HG03045 (cell line): ENCODE measurements around the gene SLC43A2.
"Not testable (repeated sequence)": the region's sequence is repeated elsewhere in the genome, so short reads cannot be mapped to it uniquely, and the experiment has no call there.

Experiments
- ATAC-seq: cut with Tn5 transposase; IDR thresholded peaks from one replicate; pipeline ENCODE4 v1.9.1; 2021; ENCODE audit warnings: mild to moderate bottlenecking, moderate library complexity; ENCODE audit not compliant: unreplicated experiment

The SLC43A2 gene

DNA sequence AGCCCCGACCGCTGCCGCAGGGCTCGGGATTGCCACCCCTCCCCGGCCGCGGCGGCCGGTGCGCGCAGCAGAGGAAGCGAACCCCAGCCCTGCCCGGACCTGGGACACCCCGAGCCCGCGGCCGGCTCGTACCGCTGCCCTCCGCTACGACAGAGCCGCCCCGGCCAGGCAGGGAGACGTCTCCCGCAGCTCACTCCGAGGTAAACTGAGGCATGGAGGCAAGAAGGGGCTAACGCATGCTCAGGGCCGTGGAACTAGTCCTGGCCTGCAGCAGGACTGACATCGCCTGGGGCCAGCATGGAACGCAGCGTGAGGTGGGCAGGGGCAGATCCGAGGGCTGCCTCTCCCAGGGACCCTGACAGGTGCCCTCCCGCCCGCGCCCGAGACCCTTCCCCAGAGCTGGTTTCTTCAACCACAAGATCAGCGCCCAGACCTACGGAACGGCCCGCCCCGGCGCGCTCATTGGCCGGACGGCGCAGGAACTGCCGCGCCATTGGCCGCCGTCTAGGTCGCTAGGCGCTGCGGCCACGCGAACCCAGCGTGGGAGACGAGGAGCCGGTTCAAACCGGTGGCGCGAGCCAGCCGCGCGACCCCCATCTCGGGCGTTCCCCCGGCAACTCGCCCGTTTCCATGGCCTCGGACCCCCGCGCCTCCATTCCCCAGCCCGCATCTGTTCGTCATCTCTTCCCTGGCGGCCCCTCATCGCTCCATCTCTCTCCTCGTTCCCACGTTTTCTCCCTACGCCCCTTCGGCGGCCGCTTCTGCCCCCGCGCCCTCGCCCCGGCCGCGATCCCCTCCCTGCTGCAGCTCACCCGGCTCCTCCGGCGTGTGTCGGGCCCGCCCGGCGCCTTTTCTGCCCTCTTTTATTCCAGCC lies at the start of gene SLC43A2:
SLC43A2 (minus strand) TSS at position 853 of the 874 bp plus-strand sequence. CDS start 960 bp downstream, outside the sequence.
- peak; percentile 60 for ATAC-seq

DNA sequence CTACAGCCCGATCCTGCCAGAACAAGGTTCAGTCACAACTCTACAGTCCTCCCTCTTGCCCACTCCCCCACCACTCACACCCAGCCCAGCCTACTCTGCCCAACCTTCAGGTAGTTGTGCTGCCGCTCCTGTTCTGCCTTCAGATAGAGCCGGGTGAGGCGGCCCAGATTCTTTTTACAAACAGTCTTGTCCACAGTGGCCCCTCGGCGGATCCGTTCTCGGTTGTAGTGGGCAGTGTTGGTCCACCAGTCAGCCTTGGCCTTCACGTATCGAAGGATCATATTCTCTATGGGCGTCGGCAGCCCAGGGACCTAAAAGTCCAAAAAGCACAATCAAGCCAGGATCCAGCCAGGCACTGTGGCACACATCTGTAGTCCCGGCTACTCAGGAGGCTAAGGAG lies 47.8 kb upstream of the SLC43A2 start:
- no peak for ATAC-seq

DNA sequence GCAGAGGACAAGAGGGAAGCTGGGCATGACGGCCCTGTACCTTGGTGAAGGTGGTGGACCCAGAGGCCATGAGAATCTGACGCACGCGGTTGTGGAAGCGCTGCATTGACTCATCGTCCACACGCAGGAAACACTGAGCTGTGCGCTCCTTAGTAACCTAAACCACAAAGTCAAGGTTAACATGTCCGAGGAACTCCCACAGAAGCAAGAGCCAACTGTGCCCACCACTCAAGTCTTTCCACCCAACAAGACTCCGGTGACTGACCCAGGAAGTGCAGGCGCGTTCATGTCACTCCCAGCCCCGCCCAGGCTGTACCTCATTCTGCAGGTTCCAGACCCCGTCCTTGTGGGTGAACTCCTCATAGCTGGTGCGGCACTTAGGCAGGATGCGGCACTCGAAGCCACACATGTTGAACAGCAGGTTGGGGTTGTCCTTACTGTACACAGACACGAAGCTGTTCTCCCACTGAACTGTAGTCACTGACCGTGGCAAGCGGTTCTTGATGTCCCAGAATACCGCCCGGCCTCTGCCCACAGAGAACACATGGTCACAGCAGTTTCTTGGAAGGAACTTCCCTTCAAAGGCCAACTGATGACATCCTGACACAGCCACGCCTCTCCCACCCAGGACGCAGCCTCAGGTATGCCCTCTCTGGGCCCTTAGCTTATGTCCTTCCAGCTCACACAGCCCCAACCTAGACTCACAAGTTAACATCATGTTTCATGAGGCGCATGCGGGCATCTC lies 44.6 kb upstream of the SLC43A2 start:
- ATAC-seq: no peak

DNA sequence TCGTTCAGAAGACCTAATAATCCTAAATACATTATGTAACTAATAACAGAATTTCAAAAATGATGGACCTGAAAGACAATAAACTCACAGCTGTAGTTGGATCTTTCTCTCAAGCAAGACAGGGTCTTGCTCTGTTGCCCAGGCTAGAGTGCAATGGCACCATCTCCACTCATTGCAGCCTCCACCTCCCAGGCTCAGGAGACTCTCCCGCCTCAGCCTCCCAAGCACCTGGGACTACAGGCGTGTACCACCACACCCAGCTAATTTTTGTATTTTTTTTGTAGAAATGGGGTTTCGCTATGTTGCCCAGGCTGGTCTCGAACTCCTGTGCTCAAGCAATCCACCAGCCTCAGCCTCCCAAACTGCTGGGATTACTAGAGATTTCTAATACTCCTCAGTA lies 35.3 kb upstream of the SLC43A2 start:
- not testable (repeated sequence) for ATAC-seq

DNA sequence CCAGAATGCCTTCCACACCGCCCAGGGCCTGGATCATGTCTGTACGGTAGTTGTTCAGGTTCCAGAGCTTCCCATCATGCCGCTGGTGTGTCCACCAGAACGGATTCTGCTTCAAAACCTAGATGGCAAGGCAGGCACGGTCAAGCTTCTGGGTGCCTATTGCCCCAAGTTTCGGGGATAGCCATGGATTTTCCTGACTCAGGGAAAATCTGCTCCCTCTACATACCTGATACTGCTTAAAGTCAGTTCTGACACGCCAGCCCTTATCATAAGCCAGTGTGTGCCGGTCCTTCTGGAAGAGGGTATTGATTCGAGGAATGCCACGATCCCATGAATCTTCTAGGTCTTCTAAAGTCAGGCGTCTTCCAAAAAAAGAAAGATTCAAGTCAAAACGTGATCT lies 32.4 kb upstream of the SLC43A2 start:
- ATAC-seq: no peak

DNA sequence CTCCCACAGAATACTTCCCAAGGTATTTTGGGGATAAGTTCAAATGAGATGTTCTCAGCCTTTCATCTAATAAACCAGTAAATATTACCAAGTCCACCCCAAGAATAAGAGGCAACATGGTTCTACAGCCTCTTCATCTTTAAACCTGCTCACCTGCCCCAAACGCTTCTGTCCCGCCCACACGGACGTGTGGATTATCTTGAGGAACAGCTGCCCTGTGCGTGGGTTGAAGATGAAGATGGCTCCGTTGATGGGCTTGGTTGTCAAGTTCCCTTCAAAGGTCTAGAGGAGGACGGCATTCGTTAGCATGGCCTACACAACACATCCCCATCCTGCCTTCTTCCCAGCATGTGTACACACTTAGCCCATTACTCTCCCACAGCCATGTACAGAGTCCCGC lies 29.5 kb upstream of the SLC43A2 start:
- no peak for ATAC-seq

DNA sequence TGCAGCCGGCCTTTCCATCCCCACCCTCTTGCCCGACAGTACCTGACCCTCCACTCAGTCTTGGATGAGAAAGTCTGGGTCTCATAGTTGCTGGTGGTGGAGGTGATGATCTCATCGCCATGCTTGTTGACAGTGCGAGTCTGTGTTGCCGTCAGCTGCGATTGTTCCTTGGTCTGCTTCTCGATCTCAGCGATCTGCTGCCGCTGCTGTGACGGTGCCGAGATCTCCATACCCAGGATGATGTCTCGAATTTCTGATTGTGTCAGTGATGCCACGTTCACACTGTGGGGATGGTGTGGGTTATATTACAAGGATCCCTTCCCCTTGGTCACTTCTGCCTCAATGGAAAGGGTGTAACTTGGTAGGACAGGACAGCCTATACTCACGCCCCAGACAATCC lies 25.1 kb upstream of the SLC43A2 start:
- no peak for ATAC-seq

DNA sequence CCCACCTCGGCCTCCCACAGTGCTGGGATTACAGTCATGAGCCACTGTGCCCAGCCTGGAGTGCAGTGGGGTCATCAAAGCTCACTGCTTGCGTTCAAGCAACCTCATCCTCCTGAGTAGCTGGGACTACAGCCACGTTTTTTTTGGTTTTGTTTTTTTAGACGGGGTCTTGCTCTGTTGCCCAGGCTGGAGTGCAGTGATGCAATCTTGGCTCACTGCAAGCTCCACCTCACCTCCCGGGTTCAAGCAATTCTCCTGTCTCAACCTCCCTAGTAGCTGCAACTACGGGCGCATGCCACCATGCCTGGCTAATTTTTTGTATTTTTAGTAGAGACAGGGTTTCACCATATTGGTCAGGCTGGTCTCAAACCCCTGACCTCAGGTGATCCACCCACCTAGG lies 24.2 kb upstream of the SLC43A2 start:
- ATAC-seq: not testable (repeated sequence)

DNA sequence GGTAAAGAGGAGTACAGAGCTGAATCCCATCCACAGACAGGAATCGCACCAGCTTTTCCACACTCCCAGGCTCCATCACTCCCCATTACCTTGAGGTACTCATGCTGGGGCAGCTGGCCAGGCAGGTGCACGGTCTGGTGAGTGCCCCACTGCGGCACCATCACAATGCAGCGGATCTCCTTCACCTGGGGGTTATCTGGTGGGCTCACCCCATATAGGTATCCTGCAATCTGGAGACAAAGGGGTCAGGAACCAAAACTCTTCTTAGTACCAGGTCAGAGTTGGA lies 22.9 kb upstream of the SLC43A2 start:
- ATAC-seq: no peak

DNA sequence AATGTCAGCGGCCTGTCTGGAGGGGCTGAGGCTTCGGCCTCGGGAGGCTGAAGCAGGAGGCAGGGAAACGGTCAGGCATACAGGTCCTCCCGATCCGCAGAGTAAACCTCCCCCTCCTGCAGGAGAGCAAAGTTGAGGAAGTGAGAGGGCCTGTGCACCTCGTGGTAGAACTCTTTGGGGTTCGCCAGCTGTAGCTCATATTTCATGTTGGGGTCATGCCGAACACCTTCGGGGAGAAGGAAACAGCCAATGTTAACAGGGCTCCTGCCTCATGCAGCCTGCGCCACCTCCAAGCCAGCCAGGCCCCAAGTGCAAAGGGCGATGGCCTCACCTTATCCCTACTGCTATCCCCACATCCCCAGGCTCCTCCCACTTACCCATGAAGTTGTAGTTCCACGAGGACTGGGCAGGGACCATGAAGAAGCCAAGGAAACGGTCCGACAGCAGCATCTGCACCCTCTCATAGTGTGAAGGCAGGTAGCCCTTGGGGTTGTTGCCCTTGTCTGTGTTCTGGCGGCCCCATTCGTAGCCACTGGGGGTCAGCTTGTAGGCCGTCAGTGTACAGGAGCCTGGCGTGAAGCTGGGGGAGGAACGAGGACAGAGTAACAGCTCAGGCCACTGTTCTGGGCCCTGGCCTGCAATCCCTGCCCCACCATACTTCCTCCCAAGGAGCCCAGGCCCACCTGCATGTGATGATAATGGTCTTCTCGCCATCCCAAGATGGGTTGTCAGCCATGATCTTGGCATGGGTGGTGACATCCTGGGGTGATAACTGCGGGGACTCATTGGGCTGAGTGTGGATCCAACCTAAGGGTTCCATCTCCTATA lies 22.3 kb upstream of the SLC43A2 start:
- no peak for ATAC-seq

DNA sequence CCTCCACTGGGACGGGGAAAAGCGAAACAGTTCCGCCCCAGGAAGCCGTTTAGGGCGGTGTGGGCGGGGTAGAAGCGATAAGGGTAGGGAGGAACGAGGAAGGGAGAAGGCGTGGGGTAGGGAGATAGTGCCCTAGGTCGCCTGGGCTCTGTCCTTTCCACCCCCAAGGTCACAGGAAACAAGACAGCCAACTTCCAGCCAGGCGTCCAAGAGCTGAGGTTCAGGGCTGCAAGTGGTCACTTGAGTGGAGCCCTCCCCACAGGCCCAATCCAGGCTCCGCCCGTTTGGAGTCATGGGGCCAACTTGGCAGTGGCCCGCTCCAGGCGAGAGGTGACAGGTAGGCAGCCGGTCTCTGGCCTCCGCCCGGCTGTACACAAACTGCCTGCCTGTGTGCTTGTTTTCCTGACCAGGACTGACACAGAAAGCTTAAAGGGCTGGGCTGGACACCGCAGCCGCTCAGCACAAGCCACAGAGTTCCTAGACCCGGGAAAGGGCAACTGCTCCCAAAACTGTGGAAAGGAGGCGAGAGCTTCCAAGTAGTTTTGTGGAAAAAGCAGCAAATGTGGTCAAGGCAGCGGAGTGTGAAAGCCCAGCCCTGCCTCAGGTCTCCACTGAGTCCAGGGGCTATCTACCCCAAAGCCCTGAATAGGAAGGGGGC lies 21.3 kb upstream of the SLC43A2 start, which contains the start of gene RILP:
RILP (minus strand) TSS at position 23 of the 658 bp plus-strand sequence. CDS start 62 bp downstream, outside the sequence.
- ATAC-seq: peak; percentile 3

DNA sequence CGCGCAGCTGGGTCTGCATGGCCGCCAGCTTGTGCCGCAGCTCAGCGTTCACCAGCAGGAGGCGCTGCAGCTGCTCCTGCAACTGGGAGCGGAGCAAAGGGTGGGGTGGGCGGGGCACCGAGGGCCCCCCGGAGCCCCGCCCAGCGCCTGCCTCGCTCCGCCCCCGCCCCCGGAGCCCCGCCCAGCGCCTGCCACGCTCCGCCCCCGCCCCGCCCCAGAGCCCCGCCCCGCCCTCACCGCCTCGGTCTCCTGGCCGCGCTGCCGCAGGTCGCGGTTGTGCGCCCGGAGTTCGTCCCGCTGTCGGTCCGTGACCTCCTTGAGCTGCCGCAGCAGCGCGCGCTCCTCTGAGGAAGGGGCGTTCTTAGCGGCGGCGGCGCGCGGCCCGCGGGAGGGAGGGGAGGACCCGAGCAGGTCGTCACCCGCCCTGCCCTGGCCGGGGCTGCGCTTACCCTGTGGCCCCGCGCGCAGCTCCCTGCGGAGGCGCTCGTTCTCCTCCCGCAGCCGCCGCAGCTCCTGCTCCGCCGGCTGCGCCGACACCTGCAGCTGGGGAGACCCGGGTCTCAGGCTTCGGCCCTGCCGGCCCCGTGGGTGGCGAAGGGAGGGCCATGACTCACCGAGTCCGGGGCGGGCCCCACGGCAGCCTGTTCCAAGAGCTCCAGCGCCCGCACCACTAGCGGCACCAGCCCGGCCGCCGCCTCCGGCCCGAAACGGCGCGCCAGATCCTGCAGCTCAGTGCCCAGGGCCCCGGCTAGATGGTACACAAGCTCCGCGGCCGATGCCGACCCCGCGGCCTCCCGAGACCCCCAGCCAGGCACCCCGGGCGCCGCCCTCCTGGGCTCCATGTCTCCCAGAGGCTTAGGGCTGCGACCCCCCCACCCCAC lies 20.6 kb upstream of the SLC43A2 start:
- peak; percentile 62 for ATAC-seq

DNA sequence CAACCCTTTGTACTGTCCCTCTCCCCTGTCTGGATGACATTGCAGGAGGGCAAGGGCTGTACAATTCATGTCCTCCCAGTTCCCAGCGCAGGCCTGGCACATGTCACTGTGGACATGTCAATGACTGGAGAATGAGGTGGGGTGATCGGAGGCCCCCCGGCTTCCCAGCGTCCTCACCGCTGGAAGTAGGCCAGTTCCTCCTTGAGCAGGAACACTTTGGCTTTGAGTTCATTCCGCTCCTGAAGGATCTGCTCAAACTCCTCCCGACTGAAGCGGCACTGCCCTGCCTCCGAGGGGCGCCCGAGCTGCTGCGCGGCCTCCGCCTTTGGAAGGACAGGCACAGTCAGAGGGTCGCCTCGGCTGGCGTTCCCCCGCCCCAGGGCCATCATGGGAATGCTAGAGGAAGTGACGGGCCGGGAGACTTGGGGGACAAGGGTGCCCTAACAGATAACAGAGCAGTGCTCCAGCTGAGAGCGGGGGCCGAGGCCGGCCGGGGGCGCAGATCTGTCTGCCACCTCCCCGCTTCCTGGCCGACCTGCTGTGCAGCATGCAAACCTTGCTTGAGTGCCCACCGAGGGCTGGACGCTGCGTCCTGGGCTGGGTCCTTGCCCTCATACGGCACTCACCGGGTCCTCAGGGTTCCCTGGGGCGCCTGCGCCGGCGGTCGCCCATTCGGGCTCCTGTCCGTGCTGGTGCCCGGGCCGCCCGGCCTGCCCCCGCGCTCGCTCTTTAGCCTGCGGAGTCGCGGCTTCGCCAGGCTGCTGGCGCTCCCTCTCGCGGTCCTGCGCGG lies 19.7 kb upstream of the SLC43A2 start:
- ATAC-seq: no peak

DNA sequence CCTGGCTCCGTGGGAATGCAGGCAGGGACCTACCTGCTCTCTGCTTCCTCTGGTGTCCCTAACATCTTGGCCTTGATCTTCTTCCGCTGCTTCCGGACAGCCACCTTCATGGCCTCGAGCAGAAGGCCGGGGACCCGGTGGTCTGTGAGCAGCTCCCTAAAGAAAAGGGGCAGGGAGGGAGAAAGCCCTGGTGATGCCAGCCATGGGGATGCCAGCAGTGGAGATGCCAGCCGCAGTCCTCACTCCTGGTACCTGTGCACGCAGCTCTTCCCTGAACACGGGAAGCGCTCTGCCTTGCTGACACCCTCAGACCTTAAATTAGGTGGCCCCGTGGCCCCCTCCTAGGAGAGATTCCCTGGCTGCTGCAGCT lies 19.2 kb upstream of the SLC43A2 start:
- ATAC-seq: no peak

DNA sequence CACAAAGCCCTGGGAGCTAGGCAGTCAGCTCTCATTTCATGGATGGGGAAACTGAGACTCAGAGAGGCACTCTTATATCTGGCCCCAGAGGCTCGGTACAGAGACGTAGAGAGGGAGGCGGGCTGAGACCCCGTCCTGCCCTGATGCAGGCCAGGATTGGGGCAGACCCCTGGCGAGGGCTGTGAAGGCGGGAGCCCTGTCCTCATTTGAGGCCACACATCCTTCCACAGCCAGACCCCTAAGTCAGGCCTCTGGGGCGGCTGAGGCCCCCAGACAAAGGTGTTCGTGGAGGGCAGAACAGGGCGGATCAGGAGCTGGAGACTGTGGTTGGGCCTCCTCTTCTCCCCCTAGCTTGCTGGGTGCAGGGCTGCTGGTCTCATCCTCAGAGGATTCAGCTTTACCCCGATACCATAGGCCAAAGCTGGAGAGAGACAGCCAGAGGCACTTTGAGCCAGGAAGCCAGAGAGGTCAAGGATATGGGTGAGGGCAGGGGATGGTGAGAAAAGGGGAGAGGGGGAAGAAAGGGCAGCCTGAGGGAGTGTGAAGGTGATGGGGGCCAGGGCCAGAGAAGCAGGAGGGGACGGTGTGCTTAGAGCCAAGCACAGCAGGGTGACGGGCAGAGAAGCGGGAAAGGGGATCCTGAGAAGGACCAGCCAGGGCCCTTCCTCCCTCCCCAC lies 17.7 kb upstream of the SLC43A2 start:
- ATAC-seq: no peak

DNA sequence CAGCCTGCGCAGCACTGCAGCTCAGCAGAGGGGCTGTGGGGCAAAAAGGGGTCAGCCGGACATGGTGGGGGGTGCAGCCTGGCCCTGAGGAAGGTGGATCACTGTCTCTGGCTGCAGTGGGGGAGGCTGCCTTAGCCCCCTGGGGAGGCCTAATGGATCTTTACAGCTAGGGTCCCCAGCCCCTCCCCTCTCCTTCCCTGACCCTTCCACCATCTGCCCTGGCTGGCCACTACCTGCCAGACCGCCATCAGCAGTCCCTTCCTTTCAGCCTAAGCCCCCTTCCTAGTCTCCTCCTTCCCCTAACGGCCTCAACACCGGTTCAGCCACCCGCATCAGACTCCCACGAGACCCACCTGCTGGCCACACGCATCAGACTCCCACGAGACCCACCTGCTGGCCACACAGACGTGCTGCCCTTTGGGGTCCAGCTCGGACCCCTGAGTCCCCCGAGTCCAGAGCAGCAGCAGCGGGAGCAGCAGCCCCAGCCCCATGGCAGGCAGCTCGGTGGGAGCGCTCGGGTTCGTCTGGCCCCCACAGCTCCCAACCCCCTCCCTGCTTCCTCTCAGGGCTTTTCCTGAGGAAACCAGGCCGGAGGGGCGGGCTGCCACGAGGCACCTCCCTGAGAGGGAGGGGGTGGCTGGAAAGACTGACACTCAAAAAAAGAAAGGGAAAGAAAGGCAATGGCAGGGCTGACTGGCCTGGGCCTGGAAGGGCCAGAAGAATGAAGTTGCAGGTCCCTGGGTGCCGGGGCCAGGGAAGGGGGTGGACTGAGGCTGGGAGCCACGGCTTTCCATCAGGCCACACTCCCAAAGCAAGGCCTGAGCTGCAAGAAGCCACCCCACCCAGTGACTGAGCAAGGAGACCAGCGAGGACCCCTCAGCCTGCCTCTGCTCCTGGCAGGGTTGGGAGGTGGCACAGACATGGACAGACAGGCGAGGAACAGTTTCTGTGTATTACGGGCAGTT lies 16.9 kb upstream of the SLC43A2 start, which contains the start of gene SCARF1:
SCARF1 (minus strand) TSS at position 526 of the 965 bp plus-strand sequence; CDS start at position 491, 35 bp downstream.
- ATAC-seq: no peak

DNA sequence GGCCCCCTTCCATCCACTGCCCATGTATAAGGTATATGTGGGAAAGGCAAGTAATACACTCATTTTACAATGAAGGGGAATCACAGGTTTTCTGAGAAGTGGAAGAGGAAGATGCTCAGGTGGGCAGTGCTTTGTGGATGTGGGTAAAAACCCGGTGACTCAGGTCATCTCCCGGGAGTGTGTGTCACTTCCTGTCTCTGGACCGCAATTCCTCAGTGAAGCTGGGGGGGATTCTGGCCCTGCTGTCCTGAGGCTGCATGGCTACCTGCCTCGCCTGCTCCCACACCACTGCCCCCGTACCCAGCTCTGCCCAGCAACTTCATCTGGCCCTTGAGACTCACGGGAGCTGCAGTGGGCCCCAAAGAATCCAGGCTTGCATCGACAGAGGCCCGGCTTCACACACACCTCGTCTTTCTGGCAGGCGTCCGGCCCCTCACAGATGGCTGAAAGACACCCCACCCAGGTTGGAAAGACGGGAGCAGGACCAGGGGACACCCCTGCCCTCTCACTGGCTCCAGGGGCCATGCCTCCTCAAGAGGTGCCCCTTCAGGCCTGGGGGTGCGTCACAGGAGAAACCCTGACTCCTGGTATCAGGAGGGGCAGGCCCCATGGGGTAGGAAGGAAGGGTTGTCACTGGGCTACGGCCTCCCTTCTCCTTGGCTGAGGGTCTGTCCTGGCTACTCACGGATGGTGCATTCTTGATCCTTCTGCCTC lies 16.0 kb upstream of the SLC43A2 start:
- ATAC-seq: no peak
